Right cardiac atrium (tissue), 5 donors: ENCODE results near the gene SPR. TPM values are rescaled to one million over a fixed set of nuclear protein-coding genes. Genes with fewer than 3 reads are reported as not detected.
"Not testable (repeated sequence)": the region's sequence is repeated elsewhere in the genome, so short reads cannot be mapped to it uniquely, and the experiment has no call there.

Experiments
- ATAC-seq, 2 donors: fragments of 200-7000 bp; cut with Tn5 transposase; one replicate each; pipeline versions ENCODE4 v1.8.0 to v1.9.1; 2020; ENCODE audit warnings: moderate library complexity in 2 of 2, mild to moderate bottlenecking in 1 of 2
- DNase-seq, 3 donors: peaks; one replicate each; pipeline ENCODE4 v3.0.0-alpha.2; 2020
- H3K27ac ChIP-seq: one replicate; pipeline ENCODE4 v1.5.1; 2013; ENCODE audit warnings: mild to moderate bottlenecking, low read length, control low read depth, moderate library complexity
- H3K27me3 ChIP-seq: one replicate; pipeline ENCODE4 v1.6.1; 2013; ENCODE audit not compliant: control insufficient read depth, insufficient read depth
- H3K4me1 ChIP-seq: one replicate; pipeline ENCODE4 v1.6.1; 2013; ENCODE audit warnings: low read length; ENCODE audit not compliant: control insufficient read depth, insufficient read depth
- H3K4me3 ChIP-seq: one replicate; pipeline ENCODE4 v1.5.1; 2013; ENCODE audit warnings: low read length, control low read depth
- H3K9me3 ChIP-seq: one replicate; pipeline ENCODE4 v1.6.1; 2013; ENCODE audit warnings: low read length; ENCODE audit not compliant: control insufficient read depth
- WGBS: extraction: QIAGEN DNeasy Blood & Tissue Kit; methylation state at CpG from one replicate; pipeline ENCODE4 v1.1.7; 2013; 5-methylcytosine and 5-hydroxymethylcytosine counted together
- intact Hi-C, 4 donors: fragments of 100-400 bp; cut with DNase I; formaldehyde crosslinking; loops; one replicate each; pipeline versions ENCODE4 v1.11.0 to v1.14.0; 2022 to 2023
- polyA plus RNA-seq: library from polyadenylated mRNA; stranded (reverse); fragments of 200-250 nt; gene quantifications from one replicate; pipeline ENCODE4 v1.2.3, GENCODE V29; 2013
- total RNA-seq, 4 donors: library from RNA; stranded (reverse); fragmentation: NEBNext Ultra II Directional; extraction: Animal tissue kit (Norgen Biotek cat#: 25700); gene quantifications; one replicate each; pipeline ENCODE4 v1.2.1, GENCODE V29; 2021
- donor health status: healthy with polysubstance abuse.
- donor health status: DM: no; HTN: yes; CAD: no.
- donor health status: DM: no; HTN: no; CAD: no.
- donor health status: DM: no; HTN: yes; CAD: no; lungs with severe emphysema.
- donor health status: DM: yes; HTN: yes; CAD: no.

SPR gene
- total and polyA plus RNA-seq, 5 donors: 35.9 to 56.3 (median 48.4) TPM

DNA sequence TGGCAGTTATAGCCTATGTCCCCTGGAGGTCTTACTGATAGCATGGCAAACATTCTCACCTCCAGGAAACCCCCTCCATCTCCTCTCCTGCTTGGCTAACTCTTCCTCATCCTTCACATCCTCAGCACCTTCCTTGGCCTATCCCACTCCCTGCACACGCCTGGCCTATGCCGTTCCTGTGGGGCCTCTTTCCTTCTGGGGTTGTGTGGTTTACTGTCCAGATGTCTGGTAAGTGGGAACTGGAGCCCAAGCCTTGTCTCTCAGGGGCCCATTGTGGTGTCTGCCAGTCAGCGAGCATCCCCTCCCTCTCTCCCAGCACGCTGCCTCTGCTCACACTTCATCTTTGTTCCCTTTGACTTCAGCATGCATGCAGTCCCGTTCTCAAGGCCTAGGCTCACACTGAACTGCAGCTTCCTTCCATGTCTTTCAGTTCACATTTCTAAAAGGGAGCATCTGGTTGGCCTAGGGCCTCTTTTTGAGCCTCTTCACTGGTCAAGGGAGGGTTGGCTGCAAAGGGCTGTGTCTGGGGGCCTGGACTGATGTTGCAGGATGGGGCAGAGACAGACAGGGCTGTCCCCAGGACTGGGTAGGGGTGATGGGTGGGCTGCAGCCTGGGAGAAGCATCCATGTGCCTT, 13.1 kb downstream of the SPR start:
- intact Hi-C loops: no loop called here
- Histone ChIP-seq H3K4me3 (no peak overlapping the region), H3K27ac (no peak overlapping the region), H3K9me3 (no peaks in the 10 kb centered on the region), H3K4me1 (peaks cover 5% of the 10 kb centered on the region), H3K27me3 (no peaks in the 10 kb centered on the region)
- ATAC-seq: no peak
- no peak for DNase-seq
- 79% methylated on average over 5 of the region's 5 CpGs for WGBS

DNA sequence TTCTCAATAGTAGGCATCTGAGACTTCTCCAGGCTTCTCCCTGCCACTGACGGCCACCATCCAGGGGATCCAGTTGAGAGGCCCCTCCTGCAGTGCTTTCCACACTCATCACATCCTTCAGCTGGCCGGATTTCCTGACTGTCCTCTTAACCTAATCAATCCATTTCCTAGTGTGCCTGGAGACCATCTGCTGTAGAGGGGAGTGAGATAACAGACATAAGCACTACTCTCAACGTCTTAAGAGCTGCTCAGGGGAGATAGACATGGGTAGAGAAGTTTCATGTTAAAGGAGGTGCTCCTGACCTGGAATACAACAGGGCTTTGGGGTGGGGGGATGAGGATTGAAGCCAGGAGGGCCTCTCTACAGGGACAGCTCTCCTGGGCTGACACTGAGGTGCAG, 14.2 kb downstream of the SPR start:
- no peaks in the 10 kb centered on the region for H3K9me3 ChIP-seq
- H3K27ac ChIP-seq: no peak overlapping the region
- DNase-seq (no peak), ATAC-seq (no peak)
- WGBS: 33% methylated on average over 3 of the region's 3 CpGs
- no peak overlapping the region for H3K4me3 ChIP-seq
- H3K4me1 ChIP-seq: no peaks in the 10 kb centered on the region
- intact Hi-C loops: no loop called here
- no peaks in the 10 kb centered on the region for H3K27me3 ChIP-seq

DNA sequence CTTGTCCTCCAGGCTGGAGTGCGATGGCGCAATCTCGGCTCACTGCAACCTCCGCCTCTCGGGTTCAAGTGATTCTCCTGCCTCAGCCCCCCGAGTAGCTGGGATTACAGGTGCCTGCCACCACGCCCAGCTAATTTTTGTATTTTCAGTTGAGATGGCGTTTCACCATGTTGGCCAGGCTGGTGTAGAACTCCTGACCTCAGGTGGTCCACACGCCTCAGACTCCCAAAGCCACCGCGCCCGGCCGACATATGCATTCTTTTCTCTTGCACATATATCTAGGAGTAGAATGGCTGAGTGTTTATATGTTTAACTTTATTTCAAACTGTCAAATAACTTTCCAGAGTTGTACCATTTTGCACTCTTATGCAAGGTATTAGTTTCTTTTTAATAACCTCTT, 20.2 kb downstream of the SPR start:
- H3K9me3 ChIP-seq, H3K4me1 ChIP-seq, intact Hi-C loops, H3K4me3 ChIP-seq, ATAC-seq, DNase-seq, H3K27me3 ChIP-seq, H3K27ac ChIP-seq: not testable (repeated sequence)
- 87% methylated on average over 13 of the region's 13 CpGs for WGBS

DNA sequence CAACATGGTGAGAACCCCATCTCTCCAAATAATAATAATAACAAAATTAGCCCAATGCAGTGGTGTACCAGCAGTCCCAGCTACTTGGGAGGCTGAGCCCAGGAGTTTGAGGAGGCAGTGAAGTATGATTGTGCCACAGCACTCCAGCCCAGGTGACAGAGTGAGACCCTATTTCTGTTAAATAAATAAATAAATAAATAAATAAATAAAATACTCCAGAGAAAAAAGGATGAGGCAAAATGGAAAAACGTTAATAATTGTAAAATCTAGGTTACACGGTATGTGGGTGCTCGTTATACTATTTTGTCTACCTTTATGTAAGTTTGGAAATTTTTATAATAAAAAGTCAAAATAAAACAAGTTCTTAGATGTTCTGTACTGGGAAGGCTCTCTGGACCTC, 21.5 kb downstream of the SPR start:
- no peaks in the 10 kb centered on the region for H3K9me3 ChIP-seq
- intact Hi-C loops: no loop called here
- H3K4me1 ChIP-seq: no peaks in the 10 kb centered on the region
- H3K27me3 ChIP-seq: peaks cover 8% of the 10 kb centered on the region
- H3K27ac ChIP-seq: no peak overlapping the region
- WGBS: 82% methylated on average over 3 of the region's 3 CpGs
- no peak for DNase-seq
- no peak for ATAC-seq
- H3K4me3 ChIP-seq: no peak overlapping the region

DNA sequence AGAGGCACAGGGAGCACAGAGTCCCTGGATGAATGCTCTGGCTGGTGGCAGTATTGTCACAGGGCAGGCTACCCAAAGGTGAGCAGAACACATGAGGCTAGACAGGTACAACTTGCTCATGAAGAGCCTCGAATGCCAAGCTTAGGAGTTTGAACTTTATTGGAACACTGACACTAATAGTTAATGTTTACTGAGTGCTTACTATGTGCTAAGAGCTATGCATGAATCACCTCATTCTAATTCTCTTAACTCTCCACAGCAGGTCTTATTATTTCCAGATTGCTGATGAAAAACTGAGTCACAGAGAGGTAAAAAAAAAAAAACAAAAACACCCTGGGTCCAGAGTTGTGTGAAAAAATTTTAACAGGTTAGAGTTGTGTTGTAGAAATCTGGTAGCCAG, 24.0 kb downstream of the SPR start:
- WGBS: 55% methylated on average over 1 of the region's 1 CpG
- Histone ChIP-seq H3K27ac (no peak overlapping the region), H3K4me1 (no peaks in the 10 kb centered on the region), H3K9me3 (no peaks in the 10 kb centered on the region), H3K4me3 (no peak overlapping the region), H3K27me3 (peaks cover 8% of the 10 kb centered on the region)
- no peak for DNase-seq
- intact Hi-C loops: no loop called here
- no peak for ATAC-seq

DNA sequence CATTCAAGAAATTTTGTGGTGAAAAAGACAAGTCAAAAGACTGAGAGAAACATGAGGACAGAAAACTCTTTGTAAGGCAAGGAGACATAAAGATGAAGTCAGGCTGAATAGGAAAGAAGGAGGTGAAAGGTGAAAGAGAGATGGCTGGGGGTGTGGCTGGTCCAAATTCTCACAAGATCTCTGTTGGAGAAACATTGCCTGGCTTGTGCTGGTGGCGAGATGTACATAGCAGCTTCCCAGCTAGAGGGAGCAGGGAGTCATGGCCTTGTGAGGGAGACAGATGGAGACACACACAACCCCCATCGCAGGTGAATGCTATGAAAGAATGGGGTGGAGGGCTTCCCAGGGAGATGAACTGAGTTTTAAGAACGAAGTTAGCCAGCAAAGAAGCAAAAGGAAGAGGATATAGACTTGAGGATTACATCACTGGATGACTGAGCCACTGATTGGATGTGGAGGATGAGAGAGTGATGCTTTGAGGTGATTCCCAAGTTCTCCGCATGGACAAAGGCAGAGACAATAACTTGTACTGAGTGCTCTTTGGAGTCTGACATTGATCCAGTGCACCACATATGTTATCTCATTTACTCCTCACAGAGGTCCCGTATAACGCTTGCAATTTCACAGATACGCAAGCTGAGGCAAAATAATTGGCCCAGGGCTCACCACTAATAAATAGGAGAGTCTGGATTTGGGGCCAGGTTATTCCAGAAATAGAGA, 26.4 kb downstream of the SPR start:
- peaks cover 6% of the 10 kb centered on the region for H3K4me1 ChIP-seq
- intact Hi-C loops: no loop called here
- 15% methylated on average over 7 of the region's 7 CpGs for WGBS
- no peak overlapping the region for H3K4me3 ChIP-seq
- ATAC-seq (no peak), DNase-seq (no peak)
- H3K9me3 ChIP-seq: no peaks in the 10 kb centered on the region
- no peak overlapping the region for H3K27ac ChIP-seq
- H3K27me3 ChIP-seq: peaks cover 8% of the 10 kb centered on the region

DNA sequence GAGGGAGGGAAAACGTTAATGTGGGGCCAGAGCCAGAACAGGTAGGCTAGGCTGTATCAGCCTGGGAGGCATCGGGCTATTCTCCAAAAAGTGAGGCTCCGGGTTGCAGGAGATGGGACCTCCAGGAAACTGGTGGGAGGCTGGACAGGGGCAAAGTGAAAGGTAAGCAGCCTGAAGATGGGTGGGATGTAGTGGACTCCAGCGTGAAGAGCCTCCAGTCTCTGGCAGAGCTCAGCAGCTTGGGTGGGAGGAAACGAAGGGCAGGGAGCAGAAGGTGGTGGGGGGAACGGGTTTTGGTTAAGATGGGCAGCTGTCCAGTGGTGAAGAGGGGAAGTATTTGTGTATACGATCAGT, 27.0 kb downstream of the SPR start:
- Histone ChIP-seq H3K27ac (no peak overlapping the region), H3K4me3 (no peak overlapping the region), H3K27me3 (peaks cover 8% of the 10 kb centered on the region), H3K9me3 (no peaks in the 10 kb centered on the region), H3K4me1 (peaks cover 6% of the 10 kb centered on the region)
- intact Hi-C loops: no loop called here
- WGBS: 6% methylated on average over 7 of the region's 7 CpGs
- ATAC-seq (no peak), DNase-seq (no peak)

DNA sequence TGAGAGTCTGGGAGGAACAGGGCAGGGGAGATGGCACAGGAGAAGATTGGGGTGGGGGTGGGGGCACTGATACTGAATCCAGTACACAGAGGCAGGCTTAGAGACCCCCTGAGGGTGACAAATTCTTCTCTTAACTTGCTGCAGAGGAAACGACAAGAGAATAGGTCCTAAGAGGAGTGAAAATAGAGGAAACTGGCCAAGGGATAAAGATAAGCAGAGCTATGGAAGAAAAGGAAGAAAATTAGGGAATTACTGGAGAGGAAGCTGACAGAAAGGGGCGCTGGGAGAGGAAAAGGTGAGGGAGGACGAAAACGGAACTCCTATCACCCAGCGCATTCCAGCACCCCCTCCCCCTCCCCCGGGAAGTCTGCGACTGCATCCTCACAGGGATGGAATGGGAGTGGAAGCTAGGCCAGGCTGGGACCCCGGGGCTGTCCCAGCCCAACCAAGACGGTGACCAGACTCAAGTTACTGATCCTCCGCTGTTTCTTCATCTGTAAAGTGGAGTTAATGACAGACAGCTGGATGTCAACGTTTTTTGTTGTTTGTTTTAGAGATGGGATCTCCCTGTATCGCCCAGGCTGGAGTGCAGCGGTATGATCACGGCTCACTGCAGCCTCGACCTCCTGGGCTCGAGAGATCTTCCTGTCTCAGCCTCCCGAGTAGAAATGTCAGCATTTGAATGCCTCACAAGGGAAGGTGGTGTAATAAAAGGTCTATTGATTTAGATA, 27.5 kb downstream of the SPR start:
- no peak for DNase-seq
- H3K27ac ChIP-seq: no peak overlapping the region
- H3K4me1 ChIP-seq: peaks cover 6% of the 10 kb centered on the region
- peaks cover 5% of the 10 kb centered on the region for H3K27me3 ChIP-seq
- no peak for ATAC-seq
- H3K9me3 ChIP-seq: no peaks in the 10 kb centered on the region
- 5% methylated on average over 17 of the region's 17 CpGs for WGBS
- no peak overlapping the region for H3K4me3 ChIP-seq
- intact Hi-C loops: no loop called here

DNA sequence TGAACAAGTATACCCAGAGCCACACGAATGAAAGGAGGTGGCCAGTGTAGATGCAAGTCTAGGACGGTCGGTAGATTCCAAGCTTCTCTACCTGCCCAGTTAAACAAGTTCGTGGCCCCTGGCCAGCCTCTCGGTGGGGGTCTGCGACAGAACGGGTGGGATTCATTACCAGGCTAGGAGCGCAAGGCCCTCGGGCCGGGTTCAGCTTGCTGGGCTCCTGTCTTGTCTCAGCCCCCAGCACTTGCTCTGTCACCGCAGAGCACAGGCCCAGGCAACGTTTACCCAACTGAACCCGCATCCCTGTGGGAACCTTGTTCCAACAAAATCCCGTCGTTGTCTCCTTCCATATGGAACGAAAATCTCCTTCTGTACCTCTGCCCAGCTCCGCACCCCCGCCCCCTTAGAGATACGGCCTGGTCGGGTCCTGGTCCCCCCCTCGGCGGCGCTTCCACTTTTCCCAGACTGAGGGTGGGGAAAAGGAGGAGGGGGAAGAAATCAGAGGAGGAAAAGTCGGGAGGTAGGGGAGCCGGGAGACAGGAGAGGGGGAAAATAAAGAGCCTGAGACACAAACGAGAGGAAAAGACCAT, 28.2 kb downstream of the SPR start:
- DNase-seq (no peak), ATAC-seq (no peak)
- H3K4me3 ChIP-seq: peak overlapping the region; percentile 54
- WGBS: 4% methylated on average over 26 of the region's 26 CpGs
- no peak overlapping the region for H3K27ac ChIP-seq
- intact Hi-C loops: no loop called here
- H3K4me1 ChIP-seq: peaks cover 6% of the 10 kb centered on the region
- no peaks in the 10 kb centered on the region for H3K9me3 ChIP-seq
- peaks cover 5% of the 10 kb centered on the region for H3K27me3 ChIP-seq

DNA sequence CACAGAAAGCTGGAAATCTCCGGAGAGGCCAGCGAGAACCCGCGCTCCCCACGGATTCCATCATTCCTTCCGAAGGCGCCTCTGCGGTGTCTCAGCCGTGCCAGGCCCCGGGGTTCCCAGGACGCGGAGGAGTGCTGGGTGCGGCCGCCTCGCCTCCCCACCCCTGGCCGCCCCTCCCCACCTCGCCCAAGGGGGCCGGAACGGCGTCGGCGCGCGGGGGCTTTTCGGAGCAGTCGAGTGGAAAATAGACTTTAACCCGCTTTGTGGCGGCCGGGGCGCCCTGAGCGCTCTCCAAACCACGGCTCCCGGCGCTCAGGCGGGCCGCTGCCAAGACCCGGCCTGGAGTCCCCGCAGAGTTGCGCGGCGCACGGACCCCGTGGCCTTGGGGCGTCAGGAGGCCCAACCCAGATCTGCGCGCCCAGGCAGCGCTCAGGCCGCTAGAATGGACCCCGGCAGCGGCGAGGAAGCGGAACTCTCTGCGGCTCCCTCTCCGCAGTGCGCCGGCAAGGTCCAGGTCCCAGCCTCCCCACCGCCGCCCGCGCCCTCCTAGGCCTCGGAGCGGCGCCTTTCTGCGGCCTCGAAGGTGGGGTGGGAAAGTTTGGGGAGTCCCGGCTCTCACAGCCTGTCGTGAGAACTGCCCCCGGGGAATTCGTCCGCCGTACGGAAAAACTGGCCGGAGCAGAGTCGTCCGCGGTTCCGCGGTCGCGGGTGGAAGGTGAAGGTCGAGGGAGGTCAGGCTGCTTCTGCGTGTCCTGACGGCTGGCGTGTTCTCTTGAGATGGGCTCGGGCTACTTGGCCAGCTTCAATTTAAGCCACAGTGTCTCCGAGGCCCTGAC, 28.9 kb downstream of the SPR start:
- ATAC-seq (peak; percentile 42 to 72), DNase-seq (peak in 1 of 3 donors; percentile 73)
- Histone ChIP-seq H3K27me3 (peaks cover 5% of the 10 kb centered on the region), H3K4me1 (peaks cover 6% of the 10 kb centered on the region), H3K9me3 (no peaks in the 10 kb centered on the region), H3K27ac (no peak overlapping the region), H3K4me3 (peak overlapping the region; percentile 54)
- intact Hi-C loops: no loop called here
- 1% methylated on average over 86 of the region's 86 CpGs for WGBS
